Measurements from ENCODE around the gene RNF181.

DNA sequence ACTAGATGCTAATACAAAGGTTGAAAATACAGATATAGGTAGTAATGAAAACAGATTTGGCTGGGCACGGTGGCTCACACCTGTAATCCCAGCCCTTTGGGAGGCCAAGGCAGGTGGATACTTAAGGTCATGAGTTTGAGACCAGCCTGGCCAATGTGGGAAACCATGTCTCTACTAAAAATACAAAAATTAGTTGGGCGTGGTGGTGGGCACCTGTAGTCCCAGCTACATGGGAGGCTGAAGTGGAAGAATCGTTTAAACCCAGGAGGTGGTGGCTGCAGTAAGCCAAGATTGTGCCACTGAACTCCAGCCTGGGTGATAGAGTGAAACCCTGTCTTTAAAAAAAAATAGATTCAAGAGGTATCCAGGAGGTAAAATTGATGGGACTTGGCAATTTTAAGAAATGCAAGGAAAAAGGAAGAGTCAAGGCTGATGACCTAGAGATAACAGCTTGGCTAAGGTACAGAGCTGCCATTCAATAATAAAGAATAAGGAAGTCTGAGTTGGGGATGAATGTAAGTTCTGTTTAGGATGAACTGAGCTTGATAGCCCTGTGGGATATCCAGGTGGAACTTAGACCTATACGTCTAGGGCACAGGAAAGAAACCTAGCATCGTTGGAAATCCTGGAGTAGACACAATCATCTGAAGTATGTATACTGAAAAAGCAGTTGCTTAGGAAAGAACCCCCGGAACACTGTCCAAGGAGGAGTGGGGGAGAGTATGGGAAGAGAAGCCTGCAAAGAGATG is 47.5 kb upstream of the RNF181 start:
- TF ChIP-seq TCF12 (IDR thresholded peaks at IDR 0.05), result no peak
- TF ChIP-seq POLR2AphosphoS5 (IDR thresholded peaks at IDR 0.05; ENCODE audit: low read depth, low read length), result 0 out of 2 replicates have a peak, but pooled peaks have one; percentile 26
- TF ChIP-seq CHD2 (IDR thresholded peaks at IDR 0.05; ENCODE audit: low read length, partially characterized antibody), result no peak
- TF ChIP-seq USF2 (IDR thresholded peaks at IDR 0.05; ENCODE audit: borderline replicate concordance, low read depth, low read length), result no peak
- TF ChIP-seq, protein P1, sequence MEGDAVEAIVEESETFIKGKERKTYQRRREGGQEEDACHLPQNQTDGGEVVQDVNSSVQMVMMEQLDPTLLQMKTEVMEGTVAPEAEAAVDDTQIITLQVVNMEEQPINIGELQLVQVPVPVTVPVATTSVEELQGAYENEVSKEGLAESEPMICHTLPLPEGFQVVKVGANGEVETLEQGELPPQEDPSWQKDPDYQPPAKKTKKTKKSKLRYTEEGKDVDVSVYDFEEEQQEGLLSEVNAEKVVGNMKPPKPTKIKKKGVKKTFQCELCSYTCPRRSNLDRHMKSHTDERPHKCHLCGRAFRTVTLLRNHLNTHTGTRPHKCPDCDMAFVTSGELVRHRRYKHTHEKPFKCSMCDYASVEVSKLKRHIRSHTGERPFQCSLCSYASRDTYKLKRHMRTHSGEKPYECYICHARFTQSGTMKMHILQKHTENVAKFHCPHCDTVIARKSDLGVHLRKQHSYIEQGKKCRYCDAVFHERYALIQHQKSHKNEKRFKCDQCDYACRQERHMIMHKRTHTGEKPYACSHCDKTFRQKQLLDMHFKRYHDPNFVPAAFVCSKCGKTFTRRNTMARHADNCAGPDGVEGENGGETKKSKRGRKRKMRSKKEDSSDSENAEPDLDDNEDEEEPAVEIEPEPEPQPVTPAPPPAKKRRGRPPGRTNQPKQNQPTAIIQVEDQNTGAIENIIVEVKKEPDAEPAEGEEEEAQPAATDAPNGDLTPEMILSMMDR (IDR thresholded peaks at IDR 0.05), result no peak
- TF ChIP-seq SMC3 (IDR thresholded peaks at IDR 0.05; ENCODE audit: low read depth, low read length), result no peak
